GM12891 (cell line): ENCODE results near the gene NTNG1.

Experiments used
- POLR2A ChIP-seq: IDR thresholded peaks from 2 replicates; pipeline ENCODE4 v1.6.1; 2011; ENCODE audit warnings: low read depth, low read length, control low read depth
- POLR2AphosphoS5 ChIP-seq: IDR thresholded peaks from 2 replicates; pipeline ENCODE4 v1.6.1; 2011; ENCODE audit warnings: low read depth, low read length, control low read depth
- POU2F2 ChIP-seq: IDR thresholded peaks from 2 replicates; pipeline ENCODE4 v1.6.1; 2011; ENCODE audit warnings: low read depth, mild to moderate bottlenecking, control low read depth, low read length, moderate library complexity
- SPI1 ChIP-seq: IDR thresholded peaks from 2 replicates; pipeline ENCODE4 v1.6.1; 2011; ENCODE audit warnings: low read depth, low read length, control low read depth
- TAF1 ChIP-seq: IDR thresholded peaks from 2 replicates; pipeline ENCODE4 v1.6.1; 2011; ENCODE audit warnings: low read depth, low read length, control low read depth

GRCh38 chr1:107531065-107531908, 390.4 kb downstream of the NTNG1 start:
- TF ChIP-seq POLR2AphosphoS5: no peak
- TF ChIP-seq SPI1: no peak
- TF ChIP-seq POLR2A: no peak
- TF ChIP-seq TAF1: no peak
- no peak for TF ChIP-seq POU2F2
